GM12873 (cell line): Measurements from ENCODE around the gene SPACA7.

Experiments used
- TF ChIP-seq, protein P1 (sequence below): IDR thresholded peaks from 2 replicates; pipeline ENCODE4 v1.5.1; 2012; ENCODE audit warnings: low read depth, mild to moderate bottlenecking, moderate library complexity, low read length, control low read depth; ENCODE audit not compliant: insufficient read depth; ENCODE audit errors: missing control alignments

The SPACA7 gene

GRCh38 chr13:112466132-112467058, 90.2 kb downstream of the SPACA7 start:
- TF ChIP-seq, protein P1, sequence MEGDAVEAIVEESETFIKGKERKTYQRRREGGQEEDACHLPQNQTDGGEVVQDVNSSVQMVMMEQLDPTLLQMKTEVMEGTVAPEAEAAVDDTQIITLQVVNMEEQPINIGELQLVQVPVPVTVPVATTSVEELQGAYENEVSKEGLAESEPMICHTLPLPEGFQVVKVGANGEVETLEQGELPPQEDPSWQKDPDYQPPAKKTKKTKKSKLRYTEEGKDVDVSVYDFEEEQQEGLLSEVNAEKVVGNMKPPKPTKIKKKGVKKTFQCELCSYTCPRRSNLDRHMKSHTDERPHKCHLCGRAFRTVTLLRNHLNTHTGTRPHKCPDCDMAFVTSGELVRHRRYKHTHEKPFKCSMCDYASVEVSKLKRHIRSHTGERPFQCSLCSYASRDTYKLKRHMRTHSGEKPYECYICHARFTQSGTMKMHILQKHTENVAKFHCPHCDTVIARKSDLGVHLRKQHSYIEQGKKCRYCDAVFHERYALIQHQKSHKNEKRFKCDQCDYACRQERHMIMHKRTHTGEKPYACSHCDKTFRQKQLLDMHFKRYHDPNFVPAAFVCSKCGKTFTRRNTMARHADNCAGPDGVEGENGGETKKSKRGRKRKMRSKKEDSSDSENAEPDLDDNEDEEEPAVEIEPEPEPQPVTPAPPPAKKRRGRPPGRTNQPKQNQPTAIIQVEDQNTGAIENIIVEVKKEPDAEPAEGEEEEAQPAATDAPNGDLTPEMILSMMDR, result no peak

DNA sequence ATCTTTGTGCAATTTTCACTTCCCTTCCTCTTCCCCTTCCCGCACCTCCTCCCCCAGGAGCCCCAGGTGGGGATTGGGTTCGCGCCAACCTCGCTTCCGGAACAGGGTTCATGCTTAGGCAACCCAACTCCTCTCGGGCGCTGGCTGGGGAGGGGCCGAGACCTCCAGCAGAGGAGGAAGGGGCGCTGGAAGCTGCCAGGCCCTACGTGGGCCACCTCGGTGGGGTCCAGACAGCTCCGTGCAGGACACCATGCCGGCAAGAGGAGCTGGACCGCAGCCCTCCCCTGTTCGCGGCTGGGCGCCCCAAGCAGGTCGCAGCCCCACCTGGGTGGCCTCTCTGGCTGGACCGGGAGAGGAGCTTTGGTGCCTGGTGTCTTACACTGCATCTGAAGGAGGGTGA, 91.1 kb downstream of the SPACA7 start:
- TF ChIP-seq, protein P1, result no peak

GRCh38 chr13:112468069-112468468, 91.9 kb downstream of the SPACA7 start:
- TF ChIP-seq, protein P1, result no peak

- TF ChIP-seq, protein P1, result no peak
These were observed 93.1 kb downstream of the SPACA7 start for GRCh38 chr13:112469071-112469745.

- TF ChIP-seq, protein P1, result no peak
These were observed 97.7 kb downstream of the SPACA7 start for GRCh38 chr13:112473818-112474217.

DNA sequence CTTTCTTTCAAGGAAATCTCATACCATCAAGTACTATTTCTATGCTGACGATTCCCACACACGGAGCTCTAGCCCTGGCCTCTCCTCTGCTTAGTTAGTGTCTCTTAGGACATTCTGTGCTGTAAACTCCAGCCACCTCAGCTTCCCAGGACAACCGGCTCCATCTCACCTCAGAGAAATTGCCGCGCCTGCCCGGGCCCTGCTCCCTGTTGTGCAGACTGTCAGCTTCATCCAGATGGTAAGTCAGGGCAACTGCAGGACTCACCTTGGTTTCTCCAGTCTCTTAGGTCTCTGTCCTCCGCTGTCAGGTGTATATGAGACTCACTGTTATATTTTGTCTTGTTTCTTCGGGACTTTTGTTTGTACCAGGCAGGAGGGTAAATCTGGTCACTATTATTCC, 98.7 kb downstream of the SPACA7 start:
- TF ChIP-seq, protein P1, result no peak

DNA sequence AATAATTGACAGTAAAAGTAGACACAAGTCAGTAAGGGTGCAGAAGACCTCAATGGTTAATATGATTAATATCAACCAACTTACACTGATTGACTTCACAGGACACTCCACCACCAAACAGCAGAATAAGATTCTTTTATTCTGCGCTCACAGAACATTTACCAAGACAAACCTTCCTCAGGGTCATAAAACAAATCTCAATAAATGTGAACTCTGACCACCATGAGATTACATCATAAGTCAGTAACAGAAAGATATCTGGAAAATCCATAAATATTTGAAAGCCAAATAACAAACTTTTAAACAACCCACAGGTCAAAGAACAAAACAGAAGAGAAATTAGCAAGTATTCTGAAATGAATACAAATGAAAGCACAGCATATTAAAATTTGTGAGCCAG, 99.7 kb downstream of the SPACA7 start:
- TF ChIP-seq, protein P1, result no peak
